T-helper 1 cell treated with Interleukin-12 subunit alpha and Interleukin-12 subunit beta and Interleukin-4 antibody, amounts not matched to agents 30 μg/mL and 1 μg/mL, for 36 hours (primary cell): ENCODE data around the gene TMEM151A.

ENCODE experiments used
- H3K27ac Mint-ChIP-seq: one replicate; pipeline ENCODE4 v1.8.0; 2021; ENCODE audit warnings: mild to moderate bottlenecking, mixed read lengths
- H3K27me3 Mint-ChIP-seq: one replicate; pipeline ENCODE4 v1.8.0; 2021; ENCODE audit warnings: low read depth, mixed read lengths
- H3K36me3 Mint-ChIP-seq: one replicate; pipeline ENCODE4 v1.8.0; 2021; ENCODE audit warnings: low read depth, mixed read lengths
- H3K4me1 Mint-ChIP-seq: one replicate; pipeline ENCODE4 v1.8.0; 2021; ENCODE audit warnings: low read depth, mixed read lengths
- H3K4me3 Mint-ChIP-seq: one replicate; pipeline ENCODE4 v1.8.0; 2021; ENCODE audit warnings: mild to moderate bottlenecking, moderate library complexity, mixed read lengths
- H3K9me3 Mint-ChIP-seq: one replicate; pipeline ENCODE4 v1.8.0; 2021; ENCODE audit warnings: mixed read lengths

TMEM151A gene

GRCh38 chr11:66325263-66325671 lies 33.6 kb downstream of the TMEM151A start:
- Mint-ChIP-seq H3K27ac (no peak overlapping the region), H3K27me3 (no peaks in the 10 kb centered on the region), H3K4me1 (peaks cover 28% of the 10 kb centered on the region), H3K4me3 (no peak overlapping the region), H3K9me3 (no peaks in the 10 kb centered on the region), H3K36me3 (peaks cover under 1% of the 10 kb centered on the region)

- H3K36me3 Mint-ChIP-seq = no peaks in the 10 kb centered on the region
- H3K27ac Mint-ChIP-seq = peak overlapping the region; percentile 86
- H3K27me3 Mint-ChIP-seq = no peaks in the 10 kb centered on the region
- no peak overlapping the region for H3K4me3 Mint-ChIP-seq
- H3K9me3 Mint-ChIP-seq = no peaks in the 10 kb centered on the region
- H3K4me1 Mint-ChIP-seq = peaks cover 28% of the 10 kb centered on the region
Observed at GRCh38 chr11:66326261-66327111, 34.8 kb downstream of the TMEM151A start.

GRCh38 chr11:66327171-66328030 lies 35.7 kb downstream of the TMEM151A start:
- Mint-ChIP-seq H3K9me3 (no peaks in the 10 kb centered on the region), H3K27ac (peak overlapping the region; percentile 83), H3K4me1 (peaks cover 26% of the 10 kb centered on the region), H3K27me3 (no peaks in the 10 kb centered on the region), H3K36me3 (no peaks in the 10 kb centered on the region), H3K4me3 (peak overlapping the region; percentile 58)

GRCh38 chr11:66328031-66328301 lies 36.3 kb downstream of the TMEM151A start:
- H3K27ac Mint-ChIP-seq = peak overlapping the region; percentile 83
- H3K4me1 Mint-ChIP-seq = peaks cover 25% of the 10 kb centered on the region
- no peaks in the 10 kb centered on the region for H3K27me3 Mint-ChIP-seq
- H3K36me3 Mint-ChIP-seq = no peaks in the 10 kb centered on the region
- H3K4me3 Mint-ChIP-seq = no peak overlapping the region
- no peaks in the 10 kb centered on the region for H3K9me3 Mint-ChIP-seq

- Mint-ChIP-seq H3K27ac (peak overlapping the region; percentile 83), H3K27me3 (no peaks in the 10 kb centered on the region), H3K9me3 (no peaks in the 10 kb centered on the region), H3K4me1 (peaks cover 25% of the 10 kb centered on the region), H3K4me3 (no peak overlapping the region), H3K36me3 (no peaks in the 10 kb centered on the region)
Observed at GRCh38 chr11:66328302-66329144, 36.8 kb downstream of the TMEM151A start.

- Mint-ChIP-seq H3K9me3 (no peaks in the 10 kb centered on the region), H3K27ac (no peak overlapping the region), H3K36me3 (no peaks in the 10 kb centered on the region), H3K4me1 (peaks cover 25% of the 10 kb centered on the region), H3K4me3 (no peak overlapping the region), H3K27me3 (no peaks in the 10 kb centered on the region)
Observed at GRCh38 chr11:66329165-66329673, 37.5 kb downstream of the TMEM151A start.

GRCh38 chr11:66330931-66331330 lies 39.2 kb downstream of the TMEM151A start:
- no peaks in the 10 kb centered on the region for H3K9me3 Mint-ChIP-seq
- H3K36me3 Mint-ChIP-seq = no peaks in the 10 kb centered on the region
- H3K27me3 Mint-ChIP-seq = no peaks in the 10 kb centered on the region
- no peak overlapping the region for H3K27ac Mint-ChIP-seq
- peaks cover 20% of the 10 kb centered on the region for H3K4me1 Mint-ChIP-seq
- H3K4me3 Mint-ChIP-seq = no peak overlapping the region

- no peaks in the 10 kb centered on the region for H3K9me3 Mint-ChIP-seq
- no peak overlapping the region for H3K4me3 Mint-ChIP-seq
- H3K27me3 Mint-ChIP-seq = no peaks in the 10 kb centered on the region
- no peaks in the 10 kb centered on the region for H3K36me3 Mint-ChIP-seq
- peaks cover 23% of the 10 kb centered on the region for H3K4me1 Mint-ChIP-seq
- H3K27ac Mint-ChIP-seq = no peak overlapping the region
Observed at GRCh38 chr11:66331542-66332370, 40.1 kb downstream of the TMEM151A start.

GRCh38 chr11:66332371-66333219 lies 40.9 kb downstream of the TMEM151A start:
- no peaks in the 10 kb centered on the region for H3K27me3 Mint-ChIP-seq
- H3K36me3 Mint-ChIP-seq = peaks cover 4% of the 10 kb centered on the region
- no peaks in the 10 kb centered on the region for H3K9me3 Mint-ChIP-seq
- no peak overlapping the region for H3K27ac Mint-ChIP-seq
- H3K4me1 Mint-ChIP-seq = peaks cover 21% of the 10 kb centered on the region
- no peak overlapping the region for H3K4me3 Mint-ChIP-seq

- Mint-ChIP-seq H3K4me3 (no peak overlapping the region), H3K9me3 (no peaks in the 10 kb centered on the region), H3K36me3 (peaks cover 4% of the 10 kb centered on the region), H3K4me1 (peaks cover 15% of the 10 kb centered on the region), H3K27me3 (no peaks in the 10 kb centered on the region), H3K27ac (no peak overlapping the region)
Observed at GRCh38 chr11:66333220-66333877, 41.7 kb downstream of the TMEM151A start.

- Mint-ChIP-seq H3K4me3 (no peak overlapping the region), H3K4me1 (peaks cover 11% of the 10 kb centered on the region), H3K9me3 (no peaks in the 10 kb centered on the region), H3K27ac (no peak overlapping the region), H3K27me3 (no peaks in the 10 kb centered on the region), H3K36me3 (peaks cover 6% of the 10 kb centered on the region)
Observed at GRCh38 chr11:66333896-66334604, 42.4 kb downstream of the TMEM151A start.
